ENCODE measurements around the gene CORIN.

DNA sequence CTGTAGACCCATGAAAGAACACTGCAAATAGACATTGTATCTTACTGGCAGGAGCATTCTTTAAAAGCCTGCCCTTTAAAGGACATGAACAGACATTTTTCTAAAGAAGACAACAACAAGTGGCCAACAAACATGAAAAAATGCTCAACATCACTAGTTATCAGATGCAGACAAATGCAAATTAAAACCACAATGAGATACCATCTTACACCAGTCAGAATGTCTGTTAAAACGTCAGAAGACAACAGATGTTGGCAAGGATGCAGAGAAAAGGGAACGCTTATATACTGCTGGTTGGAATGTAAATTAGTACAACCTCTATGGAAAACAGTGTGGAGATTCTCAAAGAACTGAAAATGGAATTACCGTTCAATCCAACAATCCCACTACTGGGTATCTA lies 275.6 kb downstream of the CORIN start:
- TF ChIP-seq CTCF (IDR thresholded peaks at IDR 0.05; ENCODE audit: low read depth, low read length, poor library complexity, severe bottlenecking) (no peak), EZH2phosphoT487 (IDR thresholded peaks at IDR 0.05; ENCODE audit: borderline replicate concordance, low read length) (no peak)
